Uterus (tissue), 2 donors: ENCODE results near the gene BCAS2.

Experiments
- POLR2A ChIP-seq, 2 donors: fragments of 450-650 bp; IDR thresholded peaks; one replicate each; pipeline ENCODE4 v1.6.1; 2016; ENCODE audit warnings: antibody characterized with exemption in 2 of 2, mild to moderate bottlenecking in 1 of 2, moderate library complexity in 1 of 2
- TF ChIP-seq, protein P1 (sequence below), 4 experiments: fragments of 200-600 bp in 2 of 4; fragments of 450-650 bp in 2 of 4; sonication (generic) in 2 of 4; IDR thresholded peaks; one replicate each; pipeline ENCODE4 v1.5.1; 2016 to 2019; ENCODE audit warnings: antibody characterized with exemption in 4 of 4, mild to moderate bottlenecking in 2 of 4, moderate library complexity in 1 of 4

DNA sequence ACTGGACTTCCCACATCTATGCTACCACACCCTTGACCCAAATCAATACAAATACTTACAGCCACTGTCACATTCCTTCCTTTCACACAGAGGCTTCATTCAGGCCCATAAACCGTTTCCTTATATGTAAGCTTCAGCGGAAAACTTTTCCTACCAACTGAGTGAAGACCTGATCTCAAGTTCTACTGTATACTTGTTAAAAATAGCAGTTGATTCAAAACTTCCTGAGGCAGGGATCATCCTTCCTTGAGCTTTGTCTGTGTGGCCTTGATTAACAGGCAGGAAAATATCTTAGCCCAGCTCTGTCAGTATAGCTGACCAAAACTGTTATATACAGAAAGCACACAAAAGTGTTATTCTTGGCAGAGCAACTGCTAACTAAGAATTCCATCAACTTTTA, 45.7 kb upstream of the BCAS2 start:
- TF ChIP-seq POLR2A (IDR thresholded peaks at IDR 0.05): no peak
- TF ChIP-seq, protein P1, sequence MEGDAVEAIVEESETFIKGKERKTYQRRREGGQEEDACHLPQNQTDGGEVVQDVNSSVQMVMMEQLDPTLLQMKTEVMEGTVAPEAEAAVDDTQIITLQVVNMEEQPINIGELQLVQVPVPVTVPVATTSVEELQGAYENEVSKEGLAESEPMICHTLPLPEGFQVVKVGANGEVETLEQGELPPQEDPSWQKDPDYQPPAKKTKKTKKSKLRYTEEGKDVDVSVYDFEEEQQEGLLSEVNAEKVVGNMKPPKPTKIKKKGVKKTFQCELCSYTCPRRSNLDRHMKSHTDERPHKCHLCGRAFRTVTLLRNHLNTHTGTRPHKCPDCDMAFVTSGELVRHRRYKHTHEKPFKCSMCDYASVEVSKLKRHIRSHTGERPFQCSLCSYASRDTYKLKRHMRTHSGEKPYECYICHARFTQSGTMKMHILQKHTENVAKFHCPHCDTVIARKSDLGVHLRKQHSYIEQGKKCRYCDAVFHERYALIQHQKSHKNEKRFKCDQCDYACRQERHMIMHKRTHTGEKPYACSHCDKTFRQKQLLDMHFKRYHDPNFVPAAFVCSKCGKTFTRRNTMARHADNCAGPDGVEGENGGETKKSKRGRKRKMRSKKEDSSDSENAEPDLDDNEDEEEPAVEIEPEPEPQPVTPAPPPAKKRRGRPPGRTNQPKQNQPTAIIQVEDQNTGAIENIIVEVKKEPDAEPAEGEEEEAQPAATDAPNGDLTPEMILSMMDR (IDR thresholded peaks at IDR 0.05): no peak
